Pulmonary artery endothelial cell (primary cell): Measurements from ENCODE around the gene LAPTM5. TPM values are rescaled to one million over a fixed set of nuclear protein-coding genes. Genes with fewer than 3 reads are reported as not detected.

Source experiments
- DNase-seq: peaks from one replicate; pipeline ENCODE4 v3.0.0-alpha.2; 2011; ENCODE audit warnings: low read depth, low spot score
- total RNA-seq: library from RNA; depleted of rRNA; stranded (reverse); fragments of >200 nt; gene quantifications from 2 replicates; pipeline ENCODE4 v1.2.3, GENCODE V29; 2014

LAPTM5 gene
- total RNA-seq, 1 donor from 2014 or later = 4.0 TPM

DNA sequence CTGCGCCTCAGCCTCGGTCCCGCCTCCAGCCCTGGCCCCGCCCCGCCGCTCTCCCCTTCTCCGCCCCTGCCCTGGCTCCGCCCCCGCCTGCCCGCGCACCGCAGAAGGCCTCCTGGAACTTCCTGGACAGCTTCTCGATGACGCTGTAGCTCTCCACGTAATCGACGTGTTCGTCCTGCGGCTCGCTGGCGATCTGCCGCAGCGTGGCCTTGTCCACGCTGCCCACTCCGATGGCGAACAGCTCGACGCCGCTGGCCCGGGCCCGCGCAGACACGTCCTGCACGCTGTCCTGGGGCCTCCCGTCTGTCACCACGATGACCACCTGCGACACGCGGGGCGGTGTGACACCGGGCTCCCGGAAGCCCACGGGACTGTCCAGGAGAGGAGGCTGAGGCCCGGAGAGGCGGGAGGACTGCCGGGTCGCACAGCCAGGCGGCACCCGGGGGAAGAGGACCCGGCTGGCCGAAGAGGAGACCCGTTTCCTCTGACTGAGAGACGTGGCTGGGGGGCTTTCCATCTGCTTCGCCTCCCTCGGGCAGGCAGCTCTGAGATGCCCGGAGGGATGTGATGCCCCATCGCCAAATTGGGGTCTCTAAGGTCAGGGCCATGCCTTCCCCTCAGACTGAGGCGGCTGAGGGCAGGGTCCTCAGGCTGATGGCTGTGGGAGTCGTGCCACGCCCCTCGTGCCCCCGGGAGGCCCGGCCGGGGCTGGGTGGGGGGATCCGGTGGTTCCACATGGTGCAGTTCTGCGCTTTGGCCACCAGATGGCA, 38.8 kb downstream of the LAPTM5 start:
- peak; percentile 89 for DNase-seq

DNA sequence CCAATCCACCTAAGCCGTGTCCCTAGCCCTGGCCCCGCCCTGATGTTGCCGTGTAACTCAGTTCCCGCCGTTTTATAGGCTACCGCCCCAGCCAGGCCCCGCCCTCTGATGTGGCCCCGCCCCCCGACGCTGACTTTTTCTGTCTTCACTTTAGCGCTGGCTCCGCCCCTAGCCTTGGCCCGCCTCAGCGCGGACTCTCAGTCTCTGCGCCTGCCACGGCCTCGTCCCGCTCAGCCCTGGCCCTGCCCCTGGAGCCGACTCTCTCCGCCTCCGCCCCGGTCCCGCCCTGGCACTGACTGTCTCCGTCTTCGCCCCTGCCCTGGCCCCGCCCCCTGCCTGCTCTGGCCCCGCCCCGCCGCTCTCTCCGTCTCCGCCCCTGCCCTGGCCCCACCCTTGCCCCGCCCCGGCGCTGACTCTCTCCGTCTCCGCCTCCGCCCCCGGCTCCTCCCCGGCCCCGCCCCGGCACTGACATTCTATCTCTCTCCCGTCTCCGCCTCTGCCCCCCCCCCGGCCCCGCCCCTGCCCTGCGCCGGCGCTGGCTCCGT, 39.4 kb downstream of the LAPTM5 start:
- DNase-seq = peak; percentile 86

DNA sequence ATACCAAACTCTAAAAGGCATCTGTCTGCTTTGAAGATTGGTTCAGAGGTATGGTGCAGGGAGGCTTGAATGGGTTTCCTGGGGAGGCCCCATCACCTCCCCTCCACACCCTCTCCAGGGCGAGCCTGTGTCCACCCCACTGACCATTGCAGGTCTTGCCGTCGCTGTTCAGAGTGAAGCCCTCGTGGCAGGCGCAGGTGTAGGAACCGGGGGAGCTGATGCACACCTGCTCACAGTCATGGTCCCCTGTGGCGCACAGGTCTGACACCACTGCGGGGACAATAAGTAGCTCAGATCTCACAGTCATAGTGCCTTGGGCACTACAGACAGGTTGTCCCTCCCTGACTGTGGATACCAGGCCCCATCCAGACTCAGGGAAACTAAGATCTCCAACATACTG, 40.9 kb downstream of the LAPTM5 start:
- no peak for DNase-seq

DNA sequence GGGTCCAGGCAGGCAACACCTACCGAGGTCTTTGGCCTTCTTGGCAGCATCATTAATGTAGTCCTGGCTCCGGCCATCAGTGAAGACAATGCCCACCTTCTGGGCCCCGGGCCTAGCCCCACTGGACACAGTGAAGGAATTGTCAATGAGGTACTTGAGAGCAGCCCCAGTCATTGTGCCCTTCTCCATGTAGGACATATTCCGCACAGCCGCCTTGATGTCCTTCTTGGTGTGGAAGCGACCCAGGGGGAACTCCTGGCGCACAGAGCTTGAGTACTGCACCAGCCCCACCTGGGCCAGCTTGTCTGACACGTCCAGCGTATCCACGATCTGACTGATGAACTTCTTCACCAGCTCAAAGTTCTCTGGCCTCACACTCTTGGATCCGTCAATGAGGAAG, 41.7 kb downstream of the LAPTM5 start:
- no peak for DNase-seq

DNA sequence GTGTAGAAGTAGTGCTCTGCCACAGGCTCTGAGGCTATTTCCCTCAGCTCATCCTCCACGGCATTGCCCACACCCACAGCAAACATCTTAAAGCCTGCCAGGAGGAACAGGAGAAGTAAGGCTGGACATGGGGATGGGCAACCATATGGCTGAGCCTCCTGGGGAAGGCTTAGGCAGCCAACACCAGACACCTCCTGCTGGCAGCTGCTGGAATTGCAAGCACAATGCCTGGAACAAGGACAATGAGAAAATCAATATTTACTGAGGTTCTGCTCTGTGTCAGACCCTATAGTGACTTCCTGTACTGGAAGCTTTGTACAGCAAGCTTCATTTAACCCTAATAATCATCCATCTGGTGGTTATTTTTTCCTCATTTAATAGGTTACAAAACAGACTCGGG, 42.4 kb downstream of the LAPTM5 start:
- DNase-seq = no peak

DNA sequence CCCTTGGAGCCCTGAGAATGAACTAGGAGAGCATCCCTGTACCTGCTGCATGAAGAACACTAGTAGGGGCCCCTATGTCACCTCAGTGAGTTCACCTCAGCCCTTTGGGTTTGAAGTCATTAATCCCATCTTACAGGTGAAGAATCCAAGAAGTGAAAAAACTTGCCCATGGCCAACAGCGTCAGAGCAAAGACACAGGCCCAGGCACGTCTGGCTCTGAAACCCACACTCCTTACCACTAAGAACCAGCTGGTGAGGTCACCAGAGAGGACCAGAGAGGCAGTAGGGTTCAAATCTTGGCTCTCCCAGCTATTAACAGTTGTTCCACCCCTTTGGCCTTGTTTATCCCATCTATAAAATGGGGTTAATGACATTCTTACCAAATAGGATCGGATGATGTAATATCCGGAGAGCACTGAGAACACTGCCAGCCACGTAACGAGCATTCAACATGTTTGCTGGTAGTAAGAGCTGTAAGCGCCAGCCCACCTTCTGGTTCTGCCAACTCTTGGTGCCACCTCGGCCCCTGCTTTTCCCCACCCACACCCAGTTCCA, 43.0 kb downstream of the LAPTM5 start:
- DNase-seq = no peak

DNA sequence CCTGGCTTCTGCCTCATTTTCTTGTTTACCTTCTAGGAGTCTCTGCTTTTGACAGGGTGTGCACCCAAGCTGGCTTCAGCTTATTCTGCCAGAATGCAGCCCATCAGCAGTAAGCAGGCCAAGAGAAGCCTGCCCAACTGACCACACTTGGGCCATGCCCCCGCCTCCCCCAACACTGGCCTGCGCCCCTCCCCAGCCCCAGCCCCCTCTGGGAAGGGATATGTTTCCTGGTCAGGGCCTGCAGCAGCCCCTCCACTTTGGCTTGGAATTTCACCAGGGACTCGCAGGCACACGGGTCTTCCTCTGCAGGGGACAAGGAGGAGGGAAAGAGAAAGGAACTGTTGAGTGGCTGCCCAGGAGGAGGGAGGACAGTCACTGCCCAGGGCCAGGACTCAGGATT, 43.5 kb downstream of the LAPTM5 start:
- no peak for DNase-seq

DNA sequence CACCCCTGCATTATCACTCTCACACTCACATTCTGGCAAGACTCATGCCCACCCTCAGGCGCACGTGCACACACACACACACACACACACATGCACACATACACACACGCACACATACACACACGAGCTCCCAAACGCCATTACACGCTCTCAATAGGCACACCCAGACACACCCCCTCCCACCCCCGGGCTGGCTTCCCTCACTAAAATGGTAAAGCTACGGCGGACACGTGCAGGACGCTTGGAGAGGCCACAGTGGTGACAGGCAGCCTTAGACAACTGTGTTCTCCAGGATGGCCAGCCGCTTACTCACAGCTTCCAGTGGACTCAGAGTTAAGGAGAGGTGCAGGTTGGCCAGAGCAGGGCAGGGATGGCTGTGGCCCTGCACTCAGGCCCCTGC, 44.3 kb downstream of the LAPTM5 start:
- no peak for DNase-seq

DNA sequence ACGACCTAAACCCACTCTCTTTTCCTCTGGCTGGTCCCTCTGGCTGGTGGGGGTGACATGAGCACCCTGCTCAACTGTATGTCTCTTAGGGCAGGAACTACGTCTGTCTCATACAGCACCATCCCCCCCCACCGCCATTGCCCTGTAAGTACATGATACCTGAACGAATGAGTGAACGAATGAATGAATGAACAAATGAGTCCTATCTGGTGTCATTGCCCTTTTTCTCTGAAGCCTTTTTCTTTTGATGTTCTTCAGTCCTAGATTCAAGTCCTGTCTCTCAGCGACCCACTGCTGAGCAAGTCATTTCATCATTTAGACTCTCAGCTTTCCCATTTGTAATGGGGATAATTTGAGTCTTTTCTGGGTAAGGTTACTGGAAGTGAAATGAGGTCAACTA, 45.0 kb downstream of the LAPTM5 start:
- no peak for DNase-seq

DNA sequence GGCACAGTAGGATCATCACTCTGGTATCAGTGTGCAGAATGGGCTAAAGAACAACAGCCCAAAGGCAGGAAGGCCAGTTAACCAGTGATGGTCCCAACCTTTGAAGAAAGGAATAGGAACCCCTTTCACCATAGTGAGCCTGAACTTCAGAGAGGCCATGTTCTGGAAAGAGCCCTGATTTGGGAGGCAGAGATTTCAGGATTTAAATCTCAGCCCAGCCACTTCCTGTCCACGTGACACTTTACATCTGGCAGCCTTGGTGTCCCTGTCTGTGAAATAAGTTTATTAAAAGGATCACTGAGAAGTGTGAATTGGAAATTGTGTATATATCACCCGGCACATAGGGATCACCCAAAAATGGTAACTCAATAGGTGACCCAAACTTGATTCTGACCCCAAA, 47.2 kb downstream of the LAPTM5 start:
- DNase-seq = no peak

DNA sequence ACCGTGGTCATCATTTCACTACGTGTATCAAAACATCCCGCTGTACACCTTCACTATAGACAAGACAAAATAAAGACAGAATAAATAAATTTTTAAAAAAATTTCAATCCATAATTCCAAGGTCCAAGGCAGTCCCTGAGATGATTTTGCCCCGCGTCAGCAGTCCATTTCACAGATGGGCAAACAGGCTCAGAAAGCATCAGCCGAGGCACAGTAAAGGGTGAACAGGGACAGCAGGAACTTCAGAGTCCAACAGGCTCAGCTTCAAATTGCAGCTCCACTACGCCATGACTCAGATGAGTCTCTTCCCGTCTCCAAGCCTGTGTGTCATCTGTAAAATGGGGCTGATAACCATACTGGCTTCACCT, 49.2 kb downstream of the LAPTM5 start:
- no peak for DNase-seq

DNA sequence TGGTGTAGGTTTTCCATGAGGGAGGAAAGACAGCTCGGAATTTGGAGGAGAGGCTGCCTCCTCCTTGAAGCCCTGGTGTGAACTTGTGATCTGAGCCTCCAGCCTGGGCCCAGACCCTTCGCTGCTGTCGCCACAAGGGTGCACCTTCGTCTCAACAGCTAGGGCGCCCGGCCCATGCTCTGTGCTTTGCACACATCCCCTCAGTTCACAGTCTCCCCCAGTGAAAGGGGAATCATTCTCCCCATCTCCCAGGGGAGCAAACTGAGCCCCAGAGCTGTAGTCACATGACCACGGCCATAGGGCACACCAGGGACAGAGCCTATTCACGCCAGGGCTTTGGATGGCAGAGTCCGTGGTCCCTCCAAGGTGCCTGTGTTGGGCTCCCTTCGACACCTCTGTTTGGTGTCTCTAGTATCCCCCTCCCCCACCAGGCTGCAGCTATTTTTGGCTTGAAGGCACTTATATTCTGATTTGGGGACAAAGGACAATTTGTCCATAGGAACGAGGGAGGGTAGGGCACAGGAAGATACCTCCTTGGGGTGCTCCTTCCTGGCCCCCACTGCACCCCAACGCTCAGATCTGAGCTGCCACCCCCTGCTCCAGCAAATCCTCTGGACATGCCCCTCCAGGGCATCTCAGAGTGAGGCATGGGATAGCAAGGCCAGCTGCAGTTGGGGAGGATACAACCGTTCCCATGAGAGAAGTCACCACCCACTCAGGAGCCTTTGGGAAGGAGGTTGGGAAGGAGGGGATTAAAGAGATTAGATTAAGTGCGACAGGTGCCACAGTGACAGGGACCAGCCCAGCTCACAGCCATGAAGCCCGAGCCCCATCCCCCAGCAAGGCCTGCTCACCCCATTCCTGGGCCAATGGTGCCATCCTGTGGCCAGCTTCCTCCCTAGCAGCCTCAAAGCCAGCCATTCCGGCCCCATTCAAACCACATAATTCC, 49.9 kb downstream of the LAPTM5 start:
- no peak for DNase-seq

DNA sequence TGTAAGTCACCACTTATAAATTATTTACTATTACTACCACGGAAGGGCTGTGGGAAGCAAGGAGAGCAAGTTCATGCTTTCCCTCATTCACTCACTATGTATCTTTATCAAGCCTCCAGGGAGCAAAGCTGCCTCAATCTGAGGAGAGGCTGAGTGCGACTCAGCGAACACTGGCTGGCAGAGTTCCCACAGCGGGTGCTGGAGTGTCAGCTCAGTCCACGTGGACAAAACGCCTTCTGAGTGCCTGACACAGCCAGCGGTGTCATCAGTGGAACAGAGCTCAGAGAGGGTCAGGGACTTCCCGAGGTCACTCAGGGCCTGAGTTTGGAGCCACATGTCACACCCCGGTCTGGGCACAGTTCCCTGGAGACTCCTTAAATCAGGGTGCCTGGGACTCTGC, 51.0 kb downstream of the LAPTM5 start:
- DNase-seq = no peak

DNA sequence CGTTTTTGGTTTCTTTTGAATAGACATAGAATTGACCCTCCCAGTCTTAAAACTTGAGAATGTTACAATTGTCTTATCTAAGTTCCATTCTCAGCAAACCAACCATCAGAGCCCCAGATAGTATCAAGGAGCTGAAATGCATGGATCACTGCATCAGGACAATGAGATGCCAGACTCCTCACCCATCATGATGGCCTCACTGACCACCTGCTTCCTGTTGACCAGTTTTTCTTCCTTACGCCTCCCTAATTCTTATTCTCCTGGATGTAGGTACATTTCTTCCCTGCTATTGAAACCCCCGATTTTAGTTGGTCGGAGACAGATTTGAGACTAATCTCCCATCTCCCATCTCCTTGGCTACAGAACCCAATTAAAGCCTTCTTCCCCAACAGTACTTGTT, 51.9 kb downstream of the LAPTM5 start:
- no peak for DNase-seq

DNA sequence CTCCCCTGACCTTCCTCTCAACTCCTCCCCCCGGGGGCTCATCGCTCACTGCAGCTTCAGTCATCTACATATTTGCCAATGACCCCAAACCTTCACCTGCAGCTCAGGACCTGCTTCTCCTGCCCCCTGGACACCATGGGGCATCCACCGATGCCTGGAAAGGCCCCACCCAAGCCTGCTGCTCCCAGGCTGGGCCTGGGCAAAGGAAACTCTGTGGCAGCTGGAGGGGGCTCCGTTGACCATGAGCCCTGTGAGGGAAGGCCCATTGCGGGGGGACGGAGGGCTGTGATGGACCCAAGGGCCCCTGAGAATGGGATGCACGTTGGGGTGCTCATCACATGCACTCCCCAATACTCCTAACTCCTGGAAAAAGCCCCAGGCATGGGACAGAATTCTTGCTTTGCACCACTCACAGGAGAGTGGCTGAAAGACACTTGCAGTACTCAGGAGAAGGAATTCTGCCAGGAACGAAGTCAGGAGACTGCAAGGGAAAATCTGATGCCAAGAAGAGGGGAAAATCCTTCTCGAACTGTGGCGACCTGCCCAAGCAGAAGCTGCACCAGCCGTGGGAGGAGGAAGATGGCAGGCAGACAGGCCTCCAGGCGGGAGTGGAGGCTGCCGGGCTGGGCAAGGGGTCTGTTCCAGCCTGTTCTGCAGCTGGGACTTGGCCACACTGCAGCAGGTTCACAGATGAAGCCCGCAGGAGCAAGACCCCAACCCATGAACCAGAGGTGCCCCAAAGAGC, 52.6 kb downstream of the LAPTM5 start:
- no peak for DNase-seq

DNA sequence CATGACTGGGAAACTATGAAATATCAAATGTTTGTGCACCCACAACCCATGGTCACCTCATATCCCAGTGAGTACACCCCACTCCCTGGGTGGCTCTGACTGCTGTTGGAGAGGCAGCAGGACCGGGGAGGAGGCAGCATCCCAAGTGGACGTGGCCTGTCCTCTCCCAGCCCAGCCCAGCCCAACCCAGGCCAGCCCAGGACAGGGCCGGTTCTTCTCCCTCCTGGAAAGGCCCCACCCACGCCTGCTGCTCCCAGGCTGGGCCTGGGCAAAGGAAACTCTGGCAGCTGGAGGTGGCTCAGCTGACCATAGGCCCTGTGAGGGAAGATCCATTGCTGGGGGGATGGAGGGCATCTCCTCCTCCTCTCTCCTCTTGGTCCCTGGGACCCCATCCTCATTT, 53.3 kb downstream of the LAPTM5 start:
- no peak for DNase-seq

DNA sequence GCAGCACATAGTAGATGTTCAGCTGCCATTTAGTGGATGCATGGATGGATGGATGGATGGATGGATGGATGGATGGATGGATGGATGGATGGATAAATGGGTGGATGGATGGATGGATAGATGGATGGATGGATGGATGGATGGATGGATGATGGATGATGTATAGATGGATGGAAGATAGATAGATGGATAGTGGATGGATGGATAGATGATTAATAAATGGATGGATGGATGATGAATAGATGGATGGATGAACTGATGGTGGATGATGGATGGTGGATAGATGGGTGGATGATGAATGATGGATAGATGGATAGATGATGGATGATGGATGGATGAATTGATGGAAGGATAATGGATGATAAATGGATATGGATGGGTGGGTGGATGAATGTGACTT, 54.8 kb downstream of the LAPTM5 start:
- no peak for DNase-seq

DNA sequence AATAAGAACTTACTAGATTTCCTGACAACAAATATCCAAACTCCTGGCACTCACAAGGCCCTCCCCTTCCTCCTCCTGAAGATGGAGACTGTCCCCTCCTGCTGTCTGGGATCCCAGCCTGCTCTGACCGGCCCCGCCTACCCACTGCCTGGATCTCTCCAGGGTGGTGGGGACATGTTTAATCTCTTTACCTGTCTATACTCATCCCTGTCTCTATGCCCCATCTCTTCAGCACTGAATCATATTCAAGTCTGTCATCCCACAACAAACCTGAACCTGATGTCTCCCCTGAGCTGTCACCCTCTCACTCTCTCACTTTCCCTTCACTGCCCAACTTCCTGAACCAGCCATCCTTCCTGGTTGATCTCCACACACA, 56.3 kb downstream of the LAPTM5 start:
- DNase-seq = no peak

DNA sequence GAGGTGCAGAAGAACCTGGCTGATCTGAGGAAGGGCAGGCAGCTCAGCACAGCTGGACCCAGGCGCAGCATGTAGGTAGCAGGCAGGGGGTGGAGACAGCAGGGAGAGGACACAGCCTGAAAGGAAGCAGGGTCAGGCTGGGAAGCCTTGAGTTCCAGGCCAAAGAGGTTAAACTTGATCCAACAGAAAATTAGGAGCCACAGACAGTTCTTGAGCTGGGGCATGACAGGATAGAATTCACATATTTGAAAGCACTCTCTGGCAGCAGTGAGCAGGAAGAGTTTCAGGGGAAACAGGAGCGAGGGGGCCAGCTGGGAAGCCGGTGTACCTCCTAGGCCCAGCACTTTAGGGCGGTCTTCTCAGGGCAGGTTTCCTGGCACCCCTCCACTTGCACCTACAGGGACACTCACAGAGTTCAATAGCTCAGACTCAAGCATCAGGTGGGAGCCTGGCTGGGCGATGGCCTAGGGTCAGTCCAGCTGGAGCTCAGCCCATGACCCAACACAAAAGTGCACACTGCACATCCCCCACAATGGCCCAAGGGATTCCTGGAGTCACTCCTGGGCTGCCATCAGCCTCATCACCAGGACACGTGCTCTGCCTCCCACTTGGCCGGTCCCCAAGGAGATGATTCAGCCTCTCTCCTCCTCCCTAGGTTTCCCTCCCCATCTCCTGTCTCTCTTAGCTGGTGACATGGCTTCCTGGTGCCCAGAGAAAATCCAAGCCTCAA, 56.9 kb downstream of the LAPTM5 start:
- no peak for DNase-seq

DNA sequence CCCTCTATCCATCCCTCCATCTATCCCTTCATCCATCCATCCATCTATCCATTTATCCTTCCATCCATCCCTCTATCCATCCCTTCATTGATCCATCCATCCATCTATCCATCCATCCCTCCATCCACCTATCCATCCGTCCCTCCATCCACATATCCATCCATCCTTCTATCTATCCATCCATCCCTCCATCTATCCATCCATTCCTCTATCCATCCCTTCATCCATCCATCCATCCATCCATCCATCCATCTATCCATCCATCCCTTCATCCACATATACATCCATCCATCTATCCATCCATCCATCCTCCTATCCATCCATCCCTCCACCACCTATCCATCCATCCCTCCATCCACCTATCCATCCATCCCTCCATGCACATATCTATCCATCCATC, 57.8 kb downstream of the LAPTM5 start:
- no peak for DNase-seq
